HepG2 (cell line): ENCODE measurements around the gene SLC25A38.

ENCODE experiments used
- ARID4A ChIP-seq: sonication (generic); formaldehyde crosslinking; IDR thresholded peaks from 2 replicates; pipeline ENCODE4 v1.5.0; 2020; ENCODE audit warnings: mild to moderate bottlenecking, missing genetic modification reagents, borderline replicate concordance
- CTCF ChIP-seq: sonication (generic); formaldehyde crosslinking; IDR thresholded peaks from 2 replicates; pipeline ENCODE4 v1.5.0; 2020; ENCODE audit warnings: mild to moderate bottlenecking, missing genetic modification reagents, moderate library complexity
- HOMEZ ChIP-seq: IDR thresholded peaks from 2 replicates; pipeline ENCODE4 v1.6.1; 2016; ENCODE audit warnings: low read depth
- KDM3A ChIP-seq: IDR thresholded peaks from 2 replicates; pipeline ENCODE4 v1.6.1; 2018; ENCODE audit warnings: low read depth, missing compliant biosample characterization
- NFIC ChIP-seq: IDR thresholded peaks from 2 replicates; pipeline ENCODE4 v1.6.1; 2012; ENCODE audit warnings: mild to moderate bottlenecking, low read length, inconsistent platforms
- NR2F6 ChIP-seq, 2 experiments: IDR thresholded peaks; 2 replicates each; pipeline ENCODE4 v1.6.1; 2016; ENCODE audit warnings: antibody characterized with exemption in 1 of 2, mild to moderate bottlenecking in 1 of 2
- POLR2AphosphoS5 ChIP-seq: IDR thresholded peaks from 2 replicates; pipeline ENCODE4 v1.6.1; 2012; ENCODE audit warnings: low read depth, low read length
- ZNF138 ChIP-seq: sonication (generic); formaldehyde crosslinking; IDR thresholded peaks from 2 replicates; pipeline ENCODE4 v1.5.0; 2020; ENCODE audit warnings: mild to moderate bottlenecking, low read depth, missing genetic modification reagents
- ZNF407 ChIP-seq: sonication (generic); formaldehyde crosslinking; IDR thresholded peaks from one replicate; pipeline ENCODE4 v1.5.1; 2020; ENCODE audit warnings: mild to moderate bottlenecking, missing genetic modification reagents; ENCODE audit errors: not compliant biosample characterization
- ZNF550 ChIP-seq: sonication (generic); formaldehyde crosslinking; IDR thresholded peaks from 2 replicates; pipeline ENCODE4 v1.4.0; 2020; ENCODE audit warnings: mild to moderate bottlenecking, missing genetic modification reagents, borderline replicate concordance
- ZNF879 ChIP-seq: sonication (generic); formaldehyde crosslinking; IDR thresholded peaks from 2 replicates; pipeline ENCODE4 v1.8.1; 2023; ENCODE audit warnings: missing genetic modification reagents
- TF ChIP-seq, protein P1 (sequence below): IDR thresholded peaks from 2 replicates; pipeline ENCODE4 v1.6.1; 2016; ENCODE audit warnings: low read depth, borderline replicate concordance
- TF ChIP-seq, protein P2 (sequence below): sonication (generic); formaldehyde crosslinking; IDR thresholded peaks from 2 replicates; pipeline ENCODE4 v1.4.0; 2020; ENCODE audit warnings: missing genetic modification reagents

- TF ChIP-seq ZNF407 (no peak), NFIC (no peak), KDM3A (CRISPR knock-in tag) (no peak), HOMEZ (CRISPR knock-in tag) (no peak), NR2F6 (IDR thresholded peaks at IDR 0.05) (no peak), NR2F6 (CRISPR knock-in tag; IDR thresholded peaks at IDR 0.05) (no peak), ARID4A (CRISPR knock-in tag) (no peak), POLR2AphosphoS5 (no peak), ZNF550 (no peak), ZNF138 (CRISPR knock-in tag) (no peak), ZNF879 (CRISPR knock-in tag) (no peak), CTCF (CRISPR knock-in tag) (no peak)
- TF ChIP-seq, protein P1, sequence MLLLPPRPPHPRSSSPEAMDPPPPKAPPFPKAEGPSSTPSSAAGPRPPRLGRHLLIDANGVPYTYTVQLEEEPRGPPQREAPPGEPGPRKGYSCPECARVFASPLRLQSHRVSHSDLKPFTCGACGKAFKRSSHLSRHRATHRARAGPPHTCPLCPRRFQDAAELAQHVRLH (CRISPR knock-in tag), result no peak
- TF ChIP-seq, protein P2, sequence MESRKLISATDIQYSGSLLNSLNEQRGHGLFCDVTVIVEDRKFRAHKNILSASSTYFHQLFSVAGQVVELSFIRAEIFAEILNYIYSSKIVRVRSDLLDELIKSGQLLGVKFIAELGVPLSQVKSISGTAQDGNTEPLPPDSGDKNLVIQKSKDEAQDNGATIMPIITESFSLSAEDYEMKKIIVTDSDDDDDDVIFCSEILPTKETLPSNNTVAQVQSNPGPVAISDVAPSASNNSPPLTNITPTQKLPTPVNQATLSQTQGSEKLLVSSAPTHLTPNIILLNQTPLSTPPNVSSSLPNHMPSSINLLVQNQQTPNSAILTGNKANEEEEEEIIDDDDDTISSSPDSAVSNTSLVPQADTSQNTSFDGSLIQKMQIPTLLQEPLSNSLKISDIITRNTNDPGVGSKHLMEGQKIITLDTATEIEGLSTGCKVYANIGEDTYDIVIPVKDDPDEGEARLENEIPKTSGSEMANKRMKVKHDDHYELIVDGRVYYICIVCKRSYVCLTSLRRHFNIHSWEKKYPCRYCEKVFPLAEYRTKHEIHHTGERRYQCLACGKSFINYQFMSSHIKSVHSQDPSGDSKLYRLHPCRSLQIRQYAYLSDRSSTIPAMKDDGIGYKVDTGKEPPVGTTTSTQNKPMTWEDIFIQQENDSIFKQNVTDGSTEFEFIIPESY (CRISPR knock-in tag), result no peak
Observed at GRCh38 chr3:39381432-39381831, 1.7 kb upstream of the SLC25A38 start.
